GM10248 (cell line): ENCODE results near the gene AGRN.
"Not testable (repeated sequence)": the region's sequence is repeated elsewhere in the genome, so short reads cannot be mapped to it uniquely, and the experiment has no call there.

Source experiments
- CTCF ChIA-PET: fragments of 300-600 bp; sonication (Branson Sonifier 250); formaldehyde crosslinking; extraction: SDS; loops from one replicate; lab custom pipeline; 2021; ENCODE audit warnings: antibody characterized with exemption; lab: Yijun Ruan, JAX
- POLR2A ChIA-PET: fragments of 350-650 bp; sonication (Branson Sonifier 250); formaldehyde crosslinking; extraction: SDS; loops from one replicate; lab custom pipeline; 2020; ENCODE audit warnings: antibody characterized with exemption; lab: Yijun Ruan, JAX
- DNase-seq: peaks from one replicate; pipeline ENCODE4 v3.0.0; 2012; ENCODE audit errors: extremely low spot score
- CTCF ChIP-seq: IDR thresholded peaks from 2 replicates; pipeline ENCODE4 v1.5.1; 2012; ENCODE audit warnings: mild to moderate bottlenecking, low read depth; ENCODE audit errors: extremely low read depth, missing control alignments, control extremely low read depth

The AGRN gene

GRCh38 chr1:1052003-1052840 lies 32.3 kb downstream of the AGRN start:
- ChIA-PET CTCF (no interaction called here), POLR2A (no interaction called here)
- no peak for TF ChIP-seq CTCF
- DNase-seq = no peak

GRCh38 chr1:1053022-1053421 lies 33.1 kb downstream of the AGRN start:
- CTCF ChIA-PET = no interaction called here
- DNase-seq = no peak
- POLR2A ChIA-PET = no interaction called here
- no peak for TF ChIP-seq CTCF

- ChIA-PET CTCF (interaction anchor here (2.5 kb wide), 1 partner anchor 10 kb away, joined by 14 read pairs; no protein-coding TSS in a partner anchor), POLR2A (no interaction called here)
- no peak for TF ChIP-seq CTCF
- DNase-seq = no peak
Measured at GRCh38 chr1:1053682-1054081, 33.8 kb downstream of the AGRN start.

DNA sequence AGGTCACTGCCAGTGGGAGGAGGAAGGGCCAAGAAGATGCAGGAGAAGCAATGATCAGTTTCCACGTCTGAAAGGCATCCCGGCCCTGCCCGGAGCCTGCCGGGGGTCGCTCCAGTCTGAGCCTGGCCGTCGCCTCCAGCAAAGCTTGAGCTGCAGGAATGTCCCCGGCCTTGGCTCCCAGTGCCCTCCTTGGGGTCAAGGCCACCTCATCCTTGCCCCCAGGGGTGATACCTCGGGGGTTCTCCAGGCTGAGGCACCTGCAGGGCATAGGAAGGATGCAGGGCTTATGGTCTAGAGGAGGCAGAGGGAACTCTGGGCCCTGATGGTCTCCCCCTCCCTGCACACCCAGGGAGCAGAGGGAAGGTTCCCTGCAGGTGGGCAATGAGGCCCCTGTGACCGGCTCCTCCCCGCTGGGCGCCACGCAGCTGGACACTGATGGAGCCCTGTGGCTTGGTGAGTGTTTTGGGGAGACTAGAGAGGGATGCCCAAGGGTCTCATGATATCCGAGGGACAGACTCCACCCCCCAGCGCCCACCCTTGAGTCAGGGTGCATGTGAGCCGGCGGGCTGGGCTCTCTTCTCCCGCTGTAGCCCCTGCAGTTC lies 34.3 kb downstream of the AGRN start:
- POLR2A ChIA-PET = no interaction called here
- DNase-seq = no peak
- TF ChIP-seq CTCF = no peak
- CTCF ChIA-PET = interaction anchor here (2.5 kb wide), 1 partner anchor 9 kb away, joined by 14 read pairs; no protein-coding TSS in a partner anchor

DNA sequence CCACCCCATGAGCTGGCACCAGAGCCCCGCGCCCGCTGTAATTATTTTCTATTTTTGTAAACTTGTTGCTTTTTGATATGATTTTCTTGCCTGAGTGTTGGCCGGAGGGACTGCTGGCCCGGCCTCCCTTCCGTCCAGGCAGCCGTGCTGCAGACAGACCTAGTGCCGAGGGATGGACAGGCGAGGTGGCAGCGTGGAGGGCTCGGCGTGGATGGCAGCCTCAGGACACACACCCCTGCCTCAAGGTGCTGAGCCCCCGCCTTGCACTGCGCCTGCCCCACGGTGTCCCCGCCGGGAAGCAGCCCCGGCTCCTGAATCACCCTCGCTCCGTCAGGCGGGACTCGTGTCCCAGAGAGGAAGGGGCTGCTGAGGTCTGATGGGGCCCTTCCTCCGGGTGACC lies 35.1 kb downstream of the AGRN start:
- ChIA-PET CTCF (interaction anchor here (2.5 kb wide), 1 partner anchor 9 kb away, joined by 14 read pairs; no protein-coding TSS in a partner anchor), POLR2A (no interaction called here)
- TF ChIP-seq CTCF = no peak
- no peak for DNase-seq

DNA sequence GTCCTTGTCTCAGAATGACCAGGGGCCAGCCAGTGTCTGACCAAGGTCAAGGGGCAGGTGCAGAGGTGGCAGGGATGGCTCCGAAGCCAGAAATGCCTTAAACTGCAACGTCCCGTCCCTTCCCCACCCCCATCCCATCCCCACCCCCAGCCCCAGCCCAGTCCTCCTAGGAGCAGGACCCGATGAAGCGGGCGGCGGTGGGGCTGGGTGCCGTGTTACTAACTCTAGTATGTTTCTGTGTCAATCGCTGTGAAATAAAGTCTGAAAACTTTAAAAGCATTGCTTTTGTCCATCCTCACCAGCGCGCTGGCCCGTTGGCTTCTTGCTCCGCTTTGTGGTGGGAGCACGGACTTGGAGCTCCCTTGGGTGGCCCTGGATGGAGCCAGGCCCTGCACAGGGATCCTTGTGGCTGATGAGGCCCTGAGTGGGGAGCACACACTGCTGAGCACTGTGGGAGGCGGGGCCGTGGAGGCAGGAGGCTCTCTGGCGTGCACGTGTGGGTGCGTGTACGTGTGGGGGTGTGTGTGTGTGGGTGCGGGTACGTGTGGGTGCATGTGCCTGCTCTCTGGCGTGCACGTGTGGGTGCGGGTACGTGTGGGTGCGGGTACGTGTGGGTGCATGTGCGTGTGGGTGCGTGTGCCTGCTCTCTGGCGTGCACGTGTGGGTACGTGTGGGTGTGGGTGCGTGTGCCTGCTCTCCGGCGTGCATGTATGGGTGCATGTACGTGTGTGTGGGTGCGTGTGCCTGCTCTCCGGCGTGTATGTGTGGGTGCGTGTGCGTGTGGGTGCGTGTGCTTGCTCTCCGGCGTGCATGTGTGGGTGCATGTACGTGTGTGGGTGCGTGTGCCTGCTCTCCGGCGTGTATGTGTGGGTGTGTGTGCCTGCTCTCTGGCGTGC lies 36.2 kb downstream of the AGRN start:
- no peak for TF ChIP-seq CTCF
- DNase-seq = no peak
- CTCF ChIA-PET = interaction anchor here (2.5 kb wide), 1 partner anchor 8 kb away, joined by 14 read pairs; no protein-coding TSS in a partner anchor
- POLR2A ChIA-PET = no interaction called here

DNA sequence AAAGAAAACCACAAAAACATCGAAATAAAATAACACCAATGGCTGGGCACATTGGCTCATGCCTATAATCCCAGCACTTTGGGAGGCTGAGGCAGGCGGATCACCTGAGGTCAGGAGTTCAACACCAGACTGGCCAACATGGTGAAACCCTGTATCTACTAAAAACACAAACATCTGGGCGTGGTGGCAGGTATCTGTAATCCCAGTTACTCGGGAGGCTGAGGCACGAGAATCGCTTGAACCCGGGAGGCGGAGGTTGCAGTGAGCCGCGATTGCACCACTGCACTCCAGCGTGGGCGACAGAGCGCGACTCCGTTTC lies 37.8 kb downstream of the AGRN start:
- DNase-seq, POLR2A ChIA-PET: not testable (repeated sequence)
- CTCF ChIA-PET = interaction anchor here (0.9 kb wide), 1 partner anchor 74 kb away, joined by 3 read pairs; no protein-coding TSS in a partner anchor
